Activated T-helper 9 cell treated with anti-CD3 and anti-CD28 coated beads, Interleukin-2, amount 50 U/mL, for 16 hours (primary cell): ENCODE measurements around the gene RPL11.
"Not testable (repeated sequence)": the region's sequence is repeated elsewhere in the genome, so short reads cannot be mapped to it uniquely, and the experiment has no call there.

Source experiments
- DNase-seq: peaks from one replicate; pipeline ENCODE4 v3.0.0-alpha.2; 2020; ENCODE audit warnings: low read depth

RPL11 gene

DNA sequence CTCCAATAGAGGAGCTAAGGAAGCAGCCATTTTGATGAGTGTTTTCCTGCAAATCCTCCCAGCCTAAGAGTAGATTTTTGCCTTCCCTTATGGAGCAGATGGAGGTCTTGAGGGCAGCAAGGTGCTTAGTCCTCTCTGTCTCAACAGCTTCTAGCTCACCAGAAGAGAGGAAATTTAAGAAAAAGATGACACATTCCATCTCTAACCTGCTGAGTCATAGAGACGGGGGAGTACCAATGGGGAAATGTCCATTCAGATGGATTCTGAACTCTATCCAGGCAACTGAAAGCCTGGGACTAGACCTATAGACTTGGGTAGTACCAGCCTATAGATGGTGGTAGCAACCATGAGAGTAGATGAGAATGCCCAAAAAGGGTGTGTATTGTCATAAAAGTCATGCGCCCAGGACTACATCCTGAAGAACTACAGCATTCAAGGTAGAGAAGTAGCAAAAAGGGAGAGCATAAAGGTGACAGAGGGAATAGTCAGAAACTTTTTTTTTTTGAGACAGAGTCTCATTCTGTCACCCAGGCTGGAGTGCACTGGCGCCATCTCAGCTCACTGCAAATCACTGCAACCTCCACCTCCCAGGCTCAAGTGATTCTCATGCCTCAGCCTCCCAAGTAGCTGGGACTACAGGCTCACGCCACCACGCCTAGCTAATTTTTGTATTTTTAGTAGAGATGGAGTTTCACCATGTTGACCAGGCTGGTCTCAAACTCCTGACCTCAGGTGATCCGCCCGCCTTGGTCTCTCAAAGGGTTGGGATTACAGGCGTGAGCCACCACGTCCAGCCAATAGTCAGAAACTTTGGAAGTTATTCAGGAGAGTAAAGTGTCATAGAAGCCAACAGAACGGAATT is 41.0 kb downstream of the RPL11 start:
- no peak for DNase-seq

DNA sequence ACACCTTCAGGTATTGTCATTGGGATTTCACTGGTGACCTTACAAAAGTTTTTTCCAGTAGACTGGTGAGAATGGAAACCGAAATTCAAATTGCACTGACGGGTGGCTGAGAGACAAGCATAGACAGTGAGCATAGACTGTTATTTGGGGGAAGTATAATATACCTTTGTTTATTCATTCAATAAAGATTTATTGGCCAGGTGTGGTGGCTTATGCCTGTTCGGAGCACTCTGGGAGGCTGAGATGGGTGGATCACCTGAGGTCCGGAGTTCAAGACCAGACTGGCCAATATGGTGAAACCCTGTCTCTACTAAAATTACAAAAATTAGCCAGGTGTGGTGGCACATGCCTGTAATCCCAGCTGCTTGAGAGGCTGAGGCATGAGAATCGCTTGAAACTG is 41.7 kb downstream of the RPL11 start:
- DNase-seq, result not testable (repeated sequence)

DNA sequence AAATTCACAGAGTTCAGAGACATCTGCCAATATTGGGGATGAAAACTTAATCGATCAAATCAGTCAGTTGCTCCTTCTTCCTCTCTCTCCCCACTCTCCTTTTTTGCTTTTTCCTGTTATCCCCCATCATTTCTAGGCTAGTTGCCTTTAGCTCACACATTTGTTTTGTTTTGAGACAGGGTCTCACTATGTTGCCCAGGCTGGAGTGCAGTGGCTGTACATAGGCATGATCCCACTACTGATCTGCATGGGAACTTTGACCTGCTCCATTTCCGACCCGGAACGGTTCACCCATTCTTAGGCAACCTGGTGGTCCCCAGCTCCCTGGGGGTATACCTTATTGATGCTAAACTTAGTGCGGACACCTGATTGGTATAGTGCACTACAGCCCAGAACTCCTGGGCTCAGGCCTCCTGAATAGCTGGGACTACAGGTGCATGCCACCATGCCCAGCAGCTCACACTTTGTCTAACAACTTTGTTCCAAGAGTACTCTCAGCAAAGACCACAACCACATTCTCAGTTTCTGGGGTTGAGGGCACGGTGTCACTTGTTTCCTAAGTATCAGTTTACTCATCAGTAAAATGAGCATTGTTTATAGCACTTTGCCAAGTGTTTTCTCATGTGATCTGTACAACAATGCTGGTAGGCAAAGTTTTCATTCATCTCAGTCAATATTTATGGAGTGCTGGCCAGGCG is 45.0 kb downstream of the RPL11 start:
- no peak for DNase-seq

DNA sequence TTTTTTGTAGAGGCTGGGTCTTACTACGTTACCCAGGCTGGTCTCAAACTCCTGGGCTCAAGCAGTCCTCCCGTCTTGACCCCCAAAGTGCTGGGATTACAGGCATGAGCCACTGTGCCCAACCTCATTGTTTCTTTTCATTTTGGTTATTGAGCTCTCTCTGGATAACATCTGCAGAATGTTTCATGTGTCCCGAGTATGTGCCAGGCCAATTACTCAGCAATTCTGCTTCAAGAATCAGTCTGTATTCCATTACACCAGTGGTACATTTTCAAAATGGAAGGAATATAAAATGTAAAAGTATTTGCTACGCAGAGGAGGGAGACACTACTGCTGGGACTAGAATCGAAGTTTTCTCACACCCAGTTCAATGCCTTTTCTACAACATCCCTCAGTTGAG is 50.0 kb downstream of the RPL11 start:
- no peak for DNase-seq

DNA sequence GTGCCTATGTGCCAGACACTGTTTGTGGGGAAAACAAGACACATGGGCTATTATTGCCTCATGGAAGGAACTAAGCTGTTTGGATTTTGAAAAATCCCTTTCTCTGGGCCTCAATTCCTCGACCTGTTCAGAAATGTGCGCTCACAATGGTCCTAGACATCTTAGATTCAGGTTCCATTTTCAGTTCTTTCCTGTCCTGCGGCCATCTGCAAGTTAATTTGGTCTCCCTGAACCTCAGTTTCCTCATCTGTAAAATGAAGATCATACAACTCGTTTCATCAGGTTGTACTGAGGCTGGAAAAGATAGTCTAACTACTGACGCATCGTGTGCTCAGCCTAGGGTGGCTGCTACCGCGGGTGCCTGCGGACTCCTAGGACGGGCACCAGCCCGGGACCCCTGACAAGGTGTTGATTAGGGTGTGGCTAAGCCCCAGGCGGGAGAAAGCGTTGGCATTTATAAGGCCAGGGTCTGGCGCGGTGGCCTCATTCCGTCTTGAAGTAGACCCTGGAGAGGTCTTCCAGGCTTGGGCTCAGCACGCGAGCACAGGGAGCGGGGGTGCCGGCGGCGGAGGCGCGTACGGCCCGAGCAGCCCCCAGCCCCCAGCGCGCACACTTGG is 51.2 kb downstream of the RPL11 start:
- DNase-seq, result no peak

DNA sequence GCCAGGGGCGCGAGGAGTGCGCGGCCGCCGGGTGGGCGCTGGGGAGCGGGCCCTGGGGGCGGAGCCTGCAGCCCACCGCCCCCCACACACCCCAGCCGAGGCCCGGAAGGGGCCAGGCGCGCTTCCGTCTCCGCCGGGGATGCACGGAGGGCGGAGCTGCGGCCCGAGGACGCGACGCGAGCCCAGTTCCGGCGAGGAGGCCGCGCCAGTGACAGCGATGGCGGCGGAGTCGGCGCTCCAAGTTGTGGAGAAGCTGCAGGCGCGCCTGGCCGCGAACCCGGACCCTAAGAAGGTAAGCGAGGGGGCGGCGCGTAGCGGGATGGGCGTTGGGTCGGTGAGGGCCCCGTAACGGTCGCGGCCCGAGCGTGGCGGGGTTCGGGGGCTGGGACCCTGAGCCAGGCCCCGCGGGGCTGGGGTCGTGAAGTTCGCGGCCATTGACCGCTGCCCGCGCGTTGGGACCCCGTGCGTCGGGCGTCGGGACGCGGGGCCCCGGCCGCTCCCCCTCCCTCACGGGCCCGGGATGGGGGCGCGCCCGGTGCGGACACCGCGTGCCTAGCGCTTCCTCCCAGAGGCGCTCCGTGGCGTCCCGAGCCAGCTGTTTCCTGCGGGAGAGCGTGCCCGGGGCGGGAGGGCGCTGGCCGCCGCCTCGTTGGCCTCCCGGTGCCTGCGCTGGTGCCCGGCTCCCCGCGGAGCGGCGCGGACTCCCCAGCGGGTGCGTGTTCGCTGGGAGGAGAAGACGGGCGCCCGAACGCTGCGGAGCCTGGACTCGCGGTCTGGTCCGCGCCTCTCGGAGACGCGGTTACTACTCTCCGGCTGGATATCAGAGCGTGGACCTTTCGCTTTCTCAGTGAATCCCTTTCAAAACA is 51.9 kb downstream of the RPL11 start, which contains the start of gene ELOA:
Gene ELOA, plus strand, starts transcription at position 185 of the 866 bp plus-strand sequence. Its CDS starts 33 bp downstream, at position 218.
- peak; percentile 69 for DNase-seq

DNA sequence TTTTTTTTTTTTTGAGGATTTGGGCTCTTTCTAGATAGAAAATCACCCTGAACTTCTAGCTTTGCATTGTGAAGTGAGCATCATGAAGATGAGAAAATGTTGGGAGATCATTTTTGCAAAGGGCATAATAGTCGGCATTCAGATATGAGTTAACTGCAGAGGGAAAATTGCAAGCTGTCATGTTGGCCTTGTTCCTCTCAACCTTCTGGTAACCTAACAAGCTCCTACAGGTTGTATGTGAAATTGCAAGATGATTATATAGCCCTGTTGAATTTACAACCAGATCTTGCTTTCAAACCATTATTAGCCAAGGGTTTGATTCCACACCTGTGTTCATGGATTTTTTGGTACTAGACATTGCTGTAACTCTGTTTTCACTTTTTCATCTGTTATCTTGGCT is 53.9 kb downstream of the RPL11 start:
- DNase-seq, result no peak
